ENCODE measurements around the gene VEGFB. TPM values are rescaled to one million over a fixed set of nuclear protein-coding genes. Genes with fewer than 3 reads are reported as not detected.
A peak's percentile ranks its signal among the peaks of the same experiment; 100 is the strongest.

VEGFB gene
- total and polyA plus RNA-seq, 2 of the 8 experiments (the other 6 are each of a cell fraction or from before 2014, with no cell fraction given): 9.3 to 49.6 TPM

- no peak for TF ChIP-seq ATF3 (IDR thresholded peaks at IDR 0.05; ENCODE audit: insufficient read depth, low read depth, low read length)
- TF ChIP-seq JUN (IDR thresholded peaks at IDR 0.05; ENCODE audit: low read depth, low read length): no peak
- no peak for TF ChIP-seq GABPA (IDR thresholded peaks at IDR 0.05; ENCODE audit: borderline replicate concordance, insufficient read depth, low read length)
- TF ChIP-seq TEAD4 (IDR thresholded peaks at IDR 0.05; ENCODE audit: low read depth, low read length): no peak
- TF ChIP-seq EZH2 (IDR thresholded peaks at IDR 0.05; ENCODE audit: low read depth, low read length, severe bottlenecking): peak; percentile 3
- no peak for TF ChIP-seq BRCA1 (IDR thresholded peaks at IDR 0.05; ENCODE audit: low read depth, low read length)
- peak; percentile 34; the same call in 1 of the 2 replicates for TF ChIP-seq E2F6 (IDR thresholded peaks at IDR 0.05)
- no peak for TF ChIP-seq SAP30 (IDR thresholded peaks at IDR 0.05; ENCODE audit: insufficient read depth, insufficient replicate concordance, low read length)
- no peak for TF ChIP-seq SP4 (IDR thresholded peaks at IDR 0.05; ENCODE audit: low read length)
- TF ChIP-seq TAF7 (optimal IDR thresholded peaks at IDR 0.05; ENCODE audit: borderline replicate concordance, low read depth, low read length): no peak
- no peak for TF ChIP-seq RFX5 (IDR thresholded peaks at IDR 0.05; ENCODE audit: borderline replicate concordance, low read depth, low read length)
- TF ChIP-seq TAF1 (IDR thresholded peaks at IDR 0.05; ENCODE audit: low read depth, low read length): no peak
- TF ChIP-seq TCF12 (IDR thresholded peaks at IDR 0.05; ENCODE audit: low read depth, low read length): no peak
- TF ChIP-seq HDAC2 (IDR thresholded peaks at IDR 0.05; ENCODE audit: borderline replicate concordance in 1 of 2, low read depth in 2 of 2, low read length in 2 of 2): no peak
- no peak for TF ChIP-seq BACH1 (IDR thresholded peaks at IDR 0.05; ENCODE audit: low read length)
- TF ChIP-seq CREB1 (IDR thresholded peaks at IDR 0.05): 0 out of 2 replicates have a peak, but pooled peaks have one; percentile 6
- no peak for TF ChIP-seq CBX5 (IDR thresholded peaks at IDR 0.05; ENCODE audit: low read depth, low read length)
- TF ChIP-seq TBP (IDR thresholded peaks at IDR 0.05; ENCODE audit: low read depth, low read length): no peak
- peak; percentile 8; the same call in 1 of the 2 replicates for TF ChIP-seq EGR1 (IDR thresholded peaks at IDR 0.05; ENCODE audit: borderline replicate concordance, low read depth, low read length)
- no peak for TF ChIP-seq JUND (IDR thresholded peaks at IDR 0.05; ENCODE audit: low read length)
- no peak for TF ChIP-seq EP300 (IDR thresholded peaks at IDR 0.05; ENCODE audit: borderline replicate concordance in 1 of 2, low read depth in 2 of 2, low read length in 2 of 2)
- no peak for TF ChIP-seq CBX8 (IDR thresholded peaks at IDR 0.05; ENCODE audit: borderline replicate concordance, low read depth, low read length)
These were observed at the start of gene VEGFB (continued) for GRCh38 chr11:64233913-64234586.

Measured in H1 (cell line).